ENCODE data around the gene SLC35A4.
"Not testable (repeated sequence)": the region's sequence is repeated elsewhere in the genome, so short reads cannot be mapped to it uniquely, and the experiment has no call there.

The SLC35A4 gene

DNA sequence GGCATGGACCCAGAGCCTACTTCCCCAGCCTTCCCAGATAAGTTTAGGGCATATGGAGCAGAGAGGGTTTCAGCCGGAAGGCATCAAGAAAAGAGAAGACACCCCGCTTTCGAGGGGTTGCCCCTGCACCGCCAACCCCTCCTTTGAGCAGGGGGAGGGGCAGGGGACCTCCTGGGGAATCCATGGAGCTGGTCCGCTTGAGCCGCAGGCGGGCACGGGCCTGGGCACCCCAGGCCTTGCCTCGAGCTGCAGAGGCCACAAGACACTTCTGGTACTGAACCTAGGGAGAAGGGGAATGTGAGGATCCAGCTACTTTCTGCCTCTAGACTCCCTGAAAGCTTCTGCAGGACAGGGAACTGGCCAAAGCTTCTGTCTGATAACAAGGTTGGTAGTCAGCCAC lies 6.1 kb upstream of the SLC35A4 start:
- DNase-seq = no peak

DNA sequence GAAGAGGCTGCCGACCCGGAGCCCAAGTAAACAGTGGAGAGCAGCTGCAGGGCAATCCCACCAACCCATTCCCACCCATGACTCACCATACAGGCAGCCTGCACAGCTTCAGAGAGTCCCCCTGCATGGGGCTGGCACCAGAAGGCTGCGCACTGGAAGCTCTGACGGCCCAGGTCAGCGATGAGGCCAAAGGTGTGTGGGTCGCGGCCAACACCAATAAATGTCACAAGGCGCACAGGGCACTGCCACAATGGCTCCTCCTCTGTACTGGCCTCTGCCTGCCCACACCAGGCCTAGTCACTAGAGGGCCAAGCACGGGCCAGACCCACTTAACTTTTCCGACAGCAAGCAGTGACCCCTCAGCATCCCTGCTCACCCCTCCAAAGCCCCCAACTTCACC lies 4.4 kb upstream of the SLC35A4 start:
- no peak for DNase-seq

- no peak for DNase-seq
These were observed 2.7 kb upstream of the SLC35A4 start for GRCh38 chr5:140561753-140562523.

DNA sequence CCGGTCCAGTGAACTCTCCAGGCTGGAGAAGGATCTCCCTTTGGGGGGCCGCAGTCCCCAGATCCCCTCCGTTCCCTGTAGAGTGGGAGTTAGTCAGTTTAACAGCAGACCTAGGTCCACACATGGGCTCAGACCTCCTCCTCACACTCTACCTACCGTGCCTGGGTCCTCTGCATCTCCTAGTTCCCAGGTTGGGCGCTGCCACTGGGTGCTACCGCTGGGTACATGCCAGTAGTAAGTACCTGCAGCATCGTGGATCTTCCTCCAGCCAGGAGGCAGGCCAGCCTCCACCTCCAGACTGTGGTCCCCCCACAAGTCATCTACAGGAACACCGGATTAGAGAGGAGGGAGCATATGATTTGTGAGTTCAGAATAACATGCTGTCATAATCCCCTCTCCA lies 1.0 kb upstream of the SLC35A4 start:
- DNase-seq = no peak

- DNase-seq = no peak
These were observed 574 bp downstream of the SLC35A4 start for GRCh38 chr5:140565024-140565779.

GRCh38 chr5:140565780-140566095 lies 1.1 kb downstream of the SLC35A4 start:
- DNase-seq = no peak

DNA sequence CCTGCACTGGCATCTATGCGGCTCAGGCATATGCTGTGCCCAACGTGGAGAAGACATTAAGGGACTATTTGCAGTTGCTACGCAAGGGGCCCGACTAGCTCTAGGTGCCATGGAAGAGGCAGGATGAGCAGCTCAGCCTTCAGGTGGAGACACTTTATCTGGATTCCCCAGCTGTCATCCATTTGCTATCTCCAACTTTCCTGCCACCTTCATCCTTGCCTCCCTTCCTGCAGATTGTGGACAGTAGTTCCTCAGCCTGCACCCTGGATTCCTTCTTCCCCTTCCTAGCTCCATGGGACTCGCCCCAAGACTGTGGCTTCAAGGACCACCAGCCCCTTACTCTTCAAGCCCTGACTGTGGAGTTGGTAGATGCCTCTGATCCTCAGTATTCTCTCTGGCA lies 2.0 kb downstream of the SLC35A4 start:
- DNase-seq = no peak

- no peak for DNase-seq
These were observed 2.6 kb downstream of the SLC35A4 start for GRCh38 chr5:140567136-140567818.

- no peak for DNase-seq
These were observed 3.2 kb downstream of the SLC35A4 start for GRCh38 chr5:140567871-140568270.

GRCh38 chr5:140568443-140569063 lies 3.9 kb downstream of the SLC35A4 start:
- DNase-seq = no peak

DNA sequence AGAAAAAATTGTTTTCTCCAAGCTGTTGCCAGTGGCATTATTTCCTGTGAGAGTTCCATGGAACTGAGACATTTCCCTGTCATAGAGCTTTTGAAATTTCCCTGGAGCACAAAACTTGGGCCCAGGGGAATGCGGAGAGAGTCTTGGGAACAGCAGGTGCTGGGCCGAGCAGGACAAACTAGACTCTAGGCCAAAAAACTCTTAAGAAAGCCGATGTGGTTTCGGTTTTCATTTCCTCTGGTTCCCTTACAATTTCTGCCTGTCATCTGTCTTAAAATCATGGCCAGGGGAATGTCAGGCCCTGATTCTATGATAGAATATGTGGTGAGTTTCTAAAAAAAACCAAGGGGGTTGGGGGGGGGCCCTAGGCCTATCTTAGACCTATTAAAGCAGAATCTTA lies 4.6 kb downstream of the SLC35A4 start:
- DNase-seq = no peak

DNA sequence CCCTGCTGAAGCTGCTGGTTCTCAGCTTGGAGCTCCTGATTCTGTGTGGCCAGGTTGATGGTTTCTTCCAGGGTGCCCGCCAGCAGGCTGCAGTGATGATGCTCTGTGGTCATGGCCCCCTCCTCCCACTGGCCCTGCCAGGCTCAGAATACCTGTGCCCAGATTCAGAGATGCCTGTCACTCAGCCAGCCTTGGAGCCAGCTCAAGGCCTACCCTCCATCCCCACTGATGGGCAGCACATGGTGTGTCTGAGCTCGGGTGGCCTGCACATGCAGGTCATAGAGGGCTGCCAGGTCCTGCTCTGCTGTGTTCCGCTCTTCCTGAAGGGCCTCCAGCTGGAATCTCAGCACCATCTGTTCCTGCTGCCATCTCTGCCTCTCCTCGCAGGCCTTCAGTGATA lies 5.4 kb downstream of the SLC35A4 start:
- DNase-seq = no peak

- no peak for DNase-seq
These were observed 5.9 kb downstream of the SLC35A4 start for GRCh38 chr5:140570488-140570887.

DNA sequence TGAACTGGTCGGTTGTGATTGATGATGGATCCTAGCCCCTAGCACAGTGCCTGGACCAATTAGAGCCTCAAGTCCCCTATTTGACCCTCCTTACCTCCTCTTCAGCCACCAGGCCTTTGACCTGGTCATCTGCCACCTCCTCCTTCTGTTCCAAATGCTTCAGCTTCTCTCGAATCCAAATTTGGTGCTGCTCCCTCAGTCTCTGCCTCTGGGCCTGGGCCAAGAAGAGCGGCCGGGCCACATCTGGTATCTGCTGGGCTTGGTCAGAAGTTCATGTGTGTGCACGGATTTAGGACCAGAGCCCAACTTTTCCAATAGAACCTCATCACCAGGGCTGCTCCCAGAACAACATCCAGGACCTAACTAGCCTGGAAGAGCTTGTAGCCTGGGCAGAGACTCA lies 6.5 kb downstream of the SLC35A4 start:
- DNase-seq = no peak

GRCh38 chr5:140573683-140574082 lies 9.1 kb downstream of the SLC35A4 start:
- DNase-seq = no peak

- no peak for DNase-seq
These were observed 9.5 kb downstream of the SLC35A4 start for GRCh38 chr5:140574165-140574564.

DNA sequence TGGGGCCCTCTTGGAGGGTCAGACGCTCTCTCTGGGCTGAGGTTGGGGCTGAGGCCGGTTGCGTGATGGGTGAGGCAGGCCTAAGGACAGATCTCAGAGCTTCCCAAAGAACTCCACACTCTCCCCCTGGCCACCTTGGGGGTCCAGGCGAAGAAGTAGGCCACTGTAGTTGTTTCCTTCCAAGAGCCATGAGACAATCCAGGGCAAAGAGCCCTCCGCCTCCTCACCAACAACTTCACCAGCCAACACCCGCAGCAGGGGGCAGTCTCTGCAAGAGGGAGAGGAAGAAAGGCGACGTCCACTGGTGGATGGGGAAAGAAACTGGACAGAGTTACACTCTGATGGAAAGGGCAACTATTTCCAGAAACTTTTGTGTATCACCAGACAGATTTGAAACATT lies 10.7 kb downstream of the SLC35A4 start:
- DNase-seq = no peak

DNA sequence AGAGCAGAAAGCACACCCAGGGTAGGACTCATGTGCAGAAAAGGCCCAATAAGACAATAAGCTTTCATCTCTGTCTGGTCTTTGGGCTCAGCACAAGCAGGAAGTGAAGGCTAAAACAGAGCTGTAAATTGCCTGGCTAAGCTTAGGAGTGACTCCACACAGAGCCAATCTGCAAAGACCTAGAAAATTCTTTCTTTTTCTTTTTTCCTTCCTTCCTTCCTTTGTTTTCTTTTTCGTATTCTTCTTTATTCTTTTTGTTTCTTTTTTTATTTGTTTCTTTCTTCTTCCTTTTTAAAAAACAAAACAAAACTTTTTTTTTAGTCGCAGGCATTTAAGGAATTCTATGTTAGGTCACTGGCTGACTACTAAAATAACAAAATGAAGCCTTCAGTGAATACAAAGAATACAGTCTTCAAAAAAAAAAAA lies 12.2 kb downstream of the SLC35A4 start:
- no peak for DNase-seq

GRCh38 chr5:140579188-140579747 lies 14.6 kb downstream of the SLC35A4 start:
- DNase-seq = not testable (repeated sequence)

DNA sequence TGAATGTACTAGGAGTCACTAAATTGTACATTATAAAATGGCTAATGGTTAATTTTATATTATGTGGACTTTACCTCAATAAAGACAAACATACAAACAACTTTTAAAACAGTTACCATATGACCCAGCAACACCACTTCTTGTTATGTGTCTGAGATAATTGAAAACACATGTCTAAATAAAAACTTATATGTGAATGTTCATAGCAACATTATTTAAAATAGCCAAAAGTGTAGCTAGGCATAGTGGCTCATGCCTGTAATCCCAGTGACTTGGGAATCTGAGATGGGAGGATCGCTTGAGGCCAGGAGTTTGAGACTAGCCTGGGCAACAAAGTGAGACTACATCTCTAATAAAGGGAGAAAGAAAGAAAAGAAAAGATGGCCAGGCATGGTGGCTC lies 22.9 kb downstream of the SLC35A4 start:
- no peak for DNase-seq

- DNase-seq = no peak
These were observed 23.9 kb downstream of the SLC35A4 start for GRCh38 chr5:140588311-140589070.

DNA sequence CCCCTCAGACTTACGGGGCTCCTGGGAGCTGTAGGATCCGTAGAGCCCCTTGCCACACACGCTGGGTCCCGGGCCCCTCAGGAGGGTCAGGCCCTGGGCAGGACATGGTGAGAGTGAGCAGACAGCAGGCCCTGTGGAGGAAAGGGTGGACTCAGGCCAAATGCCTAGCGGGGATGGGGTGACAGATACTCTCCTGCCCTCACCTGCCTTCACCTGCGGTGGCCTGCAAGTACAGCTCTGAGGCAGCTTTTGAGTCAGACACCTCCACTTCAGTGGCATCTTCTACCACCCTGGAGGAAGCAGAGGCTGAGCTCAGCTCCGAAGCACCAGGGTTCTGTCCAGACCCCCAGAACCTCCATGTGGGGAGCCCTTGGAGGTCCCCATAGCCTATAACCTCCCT lies 26.2 kb downstream of the SLC35A4 start:
- DNase-seq = no peak

Data from NCI-H1694 treated with DMSO at 0.1 percent for 48 hours (cell line).